Kidney (tissue), 14 donors: ENCODE results near the gene COL16A1. TPM values are rescaled to one million over a fixed set of nuclear protein-coding genes. Genes with fewer than 3 reads are reported as not detected.

Experiments
- DNase-seq, 5 donors: peaks; one replicate each; pipeline ENCODE4 v3.0.0-alpha.2; 2013 to 2020
- FAIRE-seq: peaks from 2 replicates; lab custom pipeline; 2012; peaks lifted over from hg19 to GRCh38; lab: Jason Lieb, UNC
- H3K27ac ChIP-seq, 2 donors: one replicate each; pipeline ENCODE4 v1.7.0; 2013; ENCODE audit warnings: low read depth in 2 of 2, low read length in 2 of 2, inconsistent platforms in 1 of 2
- H3K27me3 ChIP-seq: one replicate; pipeline ENCODE4 v1.7.1; 2013; ENCODE audit warnings: low read length, inconsistent platforms; ENCODE audit not compliant: control insufficient read depth, insufficient read depth
- H3K36me3 ChIP-seq, 3 donors: one replicate each; pipeline versions ENCODE4 v1.7.0 to v1.7.1; 2013; ENCODE audit warnings: low read length in 3 of 3, control low read depth in 1 of 3, inconsistent platforms in 1 of 3; ENCODE audit not compliant: insufficient read depth in 3 of 3, control insufficient read depth in 2 of 3
- H3K4me1 ChIP-seq, 3 donors: one replicate each; pipeline versions ENCODE4 v1.7.0 to v1.7.1; 2013; ENCODE audit warnings: low read length in 3 of 3, inconsistent platforms in 1 of 3, low read depth in 1 of 3; ENCODE audit not compliant: control insufficient read depth in 2 of 3, insufficient read depth in 2 of 3
- H3K4me3 ChIP-seq, 3 donors: one replicate each; pipeline versions ENCODE4 v1.7.0 to v1.8.1; 2013; ENCODE audit warnings: low read length in 3 of 3, control low read depth in 1 of 3, inconsistent platforms in 1 of 3
- H3K9ac ChIP-seq, 3 donors: one replicate each; pipeline versions ENCODE4 v1.7.0 to v1.7.1; 2013; ENCODE audit warnings: low read length in 3 of 3, control low read depth in 1 of 3, inconsistent platforms in 1 of 3
- H3K9me3 ChIP-seq, 3 donors: one replicate each; pipeline versions ENCODE4 v1.7.0 to v1.7.1; 2013; ENCODE audit warnings: low read length in 3 of 3, control low read depth in 1 of 3, inconsistent platforms in 1 of 3; ENCODE audit not compliant: control insufficient read depth in 2 of 3, insufficient read depth in 1 of 3
- CTCF ChIP-seq: IDR thresholded peaks from 3 replicates; pipeline ENCODE4 v1.5.1; 2012; ENCODE audit warnings: mild to moderate bottlenecking, moderate library complexity, borderline replicate concordance; ENCODE audit not compliant: insufficient read depth; ENCODE audit errors: extremely low read depth
- intact Hi-C: fragments of 100-400 bp; cut with DNase I; formaldehyde crosslinking; loops from one replicate; pipeline ENCODE4 v1.11.1; 2022
- polyA plus RNA-seq: library from polyadenylated mRNA; stranded (reverse); fragments of 350-450 nt; fragmentation: Illumina TruSeq; extraction: RNeasy Lipid Tissue Mini Kit (QIAGEN cat#74804); gene quantifications from one replicate; pipeline ENCODE4 v1.2.3, GENCODE V29; 2014; ENCODE audit warnings: low read depth, low replicate concordance; ENCODE audit not compliant: insufficient read depth
- total RNA-seq: library from RNA; stranded (reverse); fragmentation: NEBNext Ultra II Directional; extraction: Animal tissue kit (Norgen Biotek cat#: 25700); gene quantifications from one replicate; pipeline ENCODE4 v1.2.1, GENCODE V29; 2021
- donor health status: control.
- donor health status: control.
- donor health status: control.
- donor health status: control.
- donor health status: control.
- donor health status: DM: yes; HTN: yes; CAD: no.
- donor health status: Normal renal cell carcinoma (clear cell type).

The COL16A1 gene
- total and polyA plus RNA-seq, 2 donors from 2014 or later, result 9.2 to 29.0 TPM

- intact Hi-C loops, result no loop called here
- Histone ChIP-seq H3K27me3 (no peaks in the 10 kb centered on the region), H3K27ac (no peak overlapping the region), H3K9ac (no peak overlapping the region), H3K4me3 (no peak overlapping the region), H3K9me3 (no peaks in the 10 kb centered on the region), H3K4me1 (no peaks in the 10 kb centered on the region), H3K36me3 (no peaks in the 10 kb centered on the region)
- no peak for DNase-seq
- FAIRE-seq, result no peak
- TF ChIP-seq CTCF, result no peak
Observed at GRCh38 chr1:31732751-31733289, 29.0 kb upstream of the COL16A1 start.

GRCh38 chr1:31732343-31732742 is 28.5 kb upstream of the COL16A1 start:
- Histone ChIP-seq H3K4me1 (no peaks in the 10 kb centered on the region), H3K36me3 (no peaks in the 10 kb centered on the region), H3K9me3 (no peaks in the 10 kb centered on the region), H3K27ac (no peak overlapping the region), H3K4me3 (no peak overlapping the region), H3K27me3 (no peaks in the 10 kb centered on the region), H3K9ac (no peak overlapping the region)
- intact Hi-C loops, result no loop called here
- FAIRE-seq (no peak), DNase-seq (no peak)
- TF ChIP-seq CTCF, result no peak

DNA sequence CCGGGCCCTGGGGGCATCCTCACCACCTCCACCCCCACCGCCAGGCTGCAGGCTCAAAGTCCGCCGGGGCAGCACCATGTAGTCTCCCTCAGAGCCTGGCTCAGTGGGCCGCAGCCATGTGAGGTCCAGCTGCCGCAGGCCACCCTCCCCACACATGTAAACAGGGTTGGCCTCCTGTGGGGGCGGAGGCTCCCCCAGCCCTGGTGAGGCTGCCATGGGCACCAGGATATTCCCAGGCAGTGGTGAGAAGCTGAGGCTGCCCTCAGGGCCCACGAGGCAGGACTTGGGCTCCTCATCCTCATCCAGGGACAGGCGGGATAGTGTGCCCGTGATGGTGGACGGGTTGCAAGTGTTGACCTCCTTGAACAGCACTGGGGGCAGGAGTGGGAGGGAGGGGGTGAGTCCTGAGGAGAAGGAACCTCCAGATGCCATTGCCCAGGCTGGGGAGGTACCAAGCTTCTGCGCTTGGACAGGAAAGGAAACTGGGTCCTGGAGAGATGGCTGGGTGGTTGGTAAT is 27.3 kb upstream of the COL16A1 start:
- DNase-seq (no peak), FAIRE-seq (no peak)
- intact Hi-C loops, result no loop called here
- H3K27ac ChIP-seq, result no peak overlapping the region
- no peak overlapping the region for H3K4me3 ChIP-seq
- H3K36me3 ChIP-seq, result no peaks in the 10 kb centered on the region
- TF ChIP-seq CTCF, result no peak
- H3K9ac ChIP-seq, result no peak overlapping the region
- H3K9me3 ChIP-seq, result no peaks in the 10 kb centered on the region
- H3K4me1 ChIP-seq, result no peaks in the 10 kb centered on the region
- no peaks in the 10 kb centered on the region for H3K27me3 ChIP-seq
